Breast epithelium (tissue), 4 donors: ENCODE data around the gene MPP3. TPM values are rescaled to one million over a fixed set of nuclear protein-coding genes. Genes with fewer than 3 reads are reported as not detected.

Experiments used
- DNase-seq, 2 donors: peaks; one replicate each; pipeline ENCODE4 v3.0.0-alpha.2; 2019; ENCODE audit warnings: low spot score in 2 of 2
- H3K27ac ChIP-seq, 2 donors: fragments of 200-600 bp; sonication (generic) in 1 of 2; one replicate each; pipeline ENCODE4 v1.5.1; 2016 to 2019; ENCODE audit warnings: mild to moderate bottlenecking in 1 of 2
- H3K27me3 ChIP-seq, 2 donors: fragments of 200-600 bp; sonication (generic) in 1 of 2; one replicate each; pipeline versions ENCODE4 v1.5.1 to v1.6.0; 2017 to 2019; ENCODE audit warnings: control low read depth in 1 of 2, mild to moderate bottlenecking in 1 of 2
- H3K36me3 ChIP-seq: fragments of 200-600 bp; one replicate; pipeline ENCODE4 v1.5.1; 2019
- H3K4me1 ChIP-seq, 2 donors: fragments of 200-600 bp; sonication (generic); one replicate each; pipeline ENCODE4 v1.5.1; 2016 to 2019; ENCODE audit warnings: control low read depth in 1 of 2
- H3K4me3 ChIP-seq, 3 donors: fragments of 200-600 bp; sonication (generic); 1 replicate in 2 of 3; 2 replicates in 1 of 3; pipeline ENCODE4 v1.5.1; 2016 to 2019; ENCODE audit warnings: mild to moderate bottlenecking in 3 of 3, moderate library complexity in 2 of 3
- H3K9me3 ChIP-seq, 2 donors: fragments of 200-600 bp; sonication (generic) in 1 of 2; one replicate each; pipeline ENCODE4 v1.5.1; 2016 to 2019; ENCODE audit warnings: control low read depth in 1 of 2
- CTCF ChIP-seq, 3 donors: fragments of 450-650 bp; IDR thresholded peaks; one replicate each; pipeline ENCODE4 v1.5.1; 2016 to 2017; ENCODE audit warnings: antibody characterized with exemption in 3 of 3, mild to moderate bottlenecking in 3 of 3, moderate library complexity in 3 of 3
- POLR2A ChIP-seq: fragments of 450-650 bp; IDR thresholded peaks from one replicate; pipeline ENCODE4 v1.6.1; 2016; ENCODE audit warnings: antibody characterized with exemption, mild to moderate bottlenecking, moderate library complexity
- POLR2AphosphoS5 ChIP-seq, 3 donors: sonication (generic); formaldehyde crosslinking; IDR thresholded peaks; one replicate each; pipeline ENCODE4 v1.6.1; 2017; ENCODE audit warnings: antibody characterized with exemption in 3 of 3
- intact Hi-C: fragments of 100-400 bp; cut with DNase I; formaldehyde crosslinking; loops from one replicate; pipeline ENCODE4 v1.15.1; 2023; ENCODE audit warnings: low total_unique reads
- total RNA-seq, 3 donors: library from RNA; depleted of rRNA; stranded (reverse); fragments of >200 nt; gene quantifications; one replicate each; pipeline ENCODE4 v1.1.0, GENCODE V29; 2016

The MPP3 gene
- total RNA-seq, 3 donors from 2014 or later: 24.2 to 26.3 (median 26.2) TPM

GRCh38 chr17:43817826-43818225, 15.1 kb downstream of the MPP3 start:
- intact Hi-C loops: no loop called here
- Histone ChIP-seq H3K27ac (no peak overlapping the region), H3K9me3 (no peaks in the 10 kb centered on the region), H3K4me3 (no peak overlapping the region), H3K4me1 (peaks cover 0 to under 1% of the 10 kb centered on the region in 2 donors), H3K36me3 (no peaks in the 10 kb centered on the region), H3K27me3 (no peaks in the 10 kb centered on the region)
- no peak for DNase-seq
- TF ChIP-seq POLR2A (no peak), POLR2AphosphoS5 (IDR thresholded peaks at IDR 0.05) (no peak), CTCF (IDR thresholded peaks at IDR 0.05) (no peak)

GRCh38 chr17:43816336-43817320, 16.3 kb downstream of the MPP3 start:
- Histone ChIP-seq H3K9me3 (no peaks in the 10 kb centered on the region), H3K36me3 (no peaks in the 10 kb centered on the region), H3K27me3 (no peaks in the 10 kb centered on the region), H3K4me1 (no peaks in the 10 kb centered on the region), H3K4me3 (no peak overlapping the region), H3K27ac (no peak overlapping the region)
- no peak for DNase-seq
- TF ChIP-seq POLR2AphosphoS5 (IDR thresholded peaks at IDR 0.05) (no peak), CTCF (IDR thresholded peaks at IDR 0.05) (no peak), POLR2A (no peak)
- intact Hi-C loops: no loop called here

- no peak for TF ChIP-seq POLR2AphosphoS5 (IDR thresholded peaks at IDR 0.05)
- TF ChIP-seq CTCF (IDR thresholded peaks at IDR 0.05): no peak
- no peak for TF ChIP-seq POLR2A
- Histone ChIP-seq H3K4me1 (no peaks in the 10 kb centered on the region), H3K27ac (no peak overlapping the region), H3K4me3 (no peak overlapping the region), H3K9me3 (no peaks in the 10 kb centered on the region), H3K36me3 (no peaks in the 10 kb centered on the region), H3K27me3 (no peaks in the 10 kb centered on the region)
- DNase-seq: no peak
- intact Hi-C loops: no loop called here
Measured at GRCh38 chr17:43814714-43815113, 18.2 kb downstream of the MPP3 start.

DNA sequence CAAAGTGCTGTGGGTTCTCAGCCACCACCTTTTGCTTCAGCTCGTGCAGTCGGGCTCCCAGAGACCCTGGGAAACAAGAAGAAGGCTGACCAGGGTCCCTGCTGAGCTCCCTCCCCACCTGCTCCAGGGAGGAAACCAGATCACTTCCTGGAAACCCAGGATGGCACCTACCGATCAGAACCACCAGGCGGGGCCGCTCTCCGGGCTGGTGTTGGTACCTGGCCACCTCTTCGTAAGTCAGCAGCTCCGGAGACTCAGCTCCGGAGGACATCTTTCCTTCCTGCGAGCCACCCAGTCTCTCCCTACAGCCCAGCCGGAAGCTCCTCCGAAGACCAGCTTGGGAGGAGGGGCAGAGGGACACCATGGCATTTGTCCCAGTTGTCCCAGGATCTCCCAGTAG, 18.9 kb downstream of the MPP3 start:
- H3K4me1 ChIP-seq: no peaks in the 10 kb centered on the region
- TF ChIP-seq POLR2A (no peak), CTCF (IDR thresholded peaks at IDR 0.05) (no peak), POLR2AphosphoS5 (IDR thresholded peaks at IDR 0.05) (no peak)
- no peaks in the 10 kb centered on the region for H3K36me3 ChIP-seq
- no peaks in the 10 kb centered on the region for H3K27me3 ChIP-seq
- H3K27ac ChIP-seq: no peak overlapping the region
- no peak overlapping the region for H3K4me3 ChIP-seq
- H3K9me3 ChIP-seq: no peaks in the 10 kb centered on the region
- intact Hi-C loops: no loop called here
- DNase-seq: no peak

DNA sequence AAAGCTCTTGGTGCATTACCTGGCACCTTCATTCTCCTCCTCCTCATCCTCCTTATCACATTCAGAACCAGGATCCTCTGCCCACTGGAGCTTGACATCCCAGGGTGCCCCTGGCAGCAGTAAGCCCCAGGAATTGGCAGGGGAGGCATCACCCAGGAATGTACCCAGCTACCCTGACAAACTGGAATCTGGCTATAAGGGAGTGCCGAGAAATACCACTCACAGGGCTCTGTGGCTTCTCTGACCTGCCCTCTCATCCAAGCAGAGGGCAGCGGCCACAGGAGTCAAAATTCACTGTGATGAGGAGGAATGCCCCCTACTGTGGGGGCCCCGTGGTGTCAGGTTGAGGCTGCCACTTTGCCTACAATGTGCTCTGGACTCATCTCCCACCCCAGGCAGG, 19.6 kb downstream of the MPP3 start:
- intact Hi-C loops: no loop called here
- TF ChIP-seq POLR2A (no peak), CTCF (IDR thresholded peaks at IDR 0.05) (no peak), POLR2AphosphoS5 (IDR thresholded peaks at IDR 0.05) (no peak)
- no peaks in the 10 kb centered on the region for H3K36me3 ChIP-seq
- DNase-seq: no peak
- H3K9me3 ChIP-seq: no peaks in the 10 kb centered on the region
- no peak overlapping the region for H3K27ac ChIP-seq
- no peaks in the 10 kb centered on the region for H3K27me3 ChIP-seq
- H3K4me3 ChIP-seq: no peak overlapping the region
- H3K4me1 ChIP-seq: no peaks in the 10 kb centered on the region
